HepG2 (cell line): ENCODE data around the gene MLC1. TPM values are rescaled to one million over a fixed set of nuclear protein-coding genes. Genes with fewer than 3 reads are reported as not detected.

Source experiments
- ATAC-seq: fragments of 200-7000 bp; cut with Tn5 transposase; 3 replicates; pipeline ENCODE4 v1.9.1; 2020; ENCODE audit warnings: mild to moderate bottlenecking, moderate library complexity
- BruUV-seq: library from RNA; stranded (reverse); fragments of 400-500 nt; replicated peaks from 2 replicates; lab custom pipeline; 2021; lab: Mats Ljungman, UMichigan
- CTCF ChIA-PET: fragments of 300-600 bp; formaldehyde crosslinking; extraction: SDS; loops from one replicate; lab custom pipeline; 2021; ENCODE audit warnings: low total read pairs, inconsistent platforms, low intra/inter-chr PET ratio; lab: Yijun Ruan, JAX
- POLR2A ChIA-PET: fragments of 350-600 bp; sonication (Branson Sonifier 250); formaldehyde crosslinking; loops from one replicate; lab custom pipeline; 2020; ENCODE audit warnings: antibody characterized with exemption, inconsistent platforms; lab: Yijun Ruan, JAX
- DNase-seq: peaks from one replicate; pipeline ENCODE4 v3.0.0-alpha.2; 2015; ENCODE audit warnings: low spot score
- FAIRE-seq: peaks from 3 replicates; lab custom pipeline; 2011; peaks lifted over from hg19 to GRCh38; lab: Jason Lieb, UNC
- H2AFZ ChIP-seq: one replicate; pipeline ENCODE4 v1.6.1; 2011; ENCODE audit warnings: low read length, inconsistent platforms
- H3K27ac ChIP-seq: fragments of 300-600 bp; 3 replicates; pipeline ENCODE4 v1.8.0; 2011; ENCODE audit warnings: mixed run types, mild to moderate bottlenecking, mixed read lengths, low read length, inconsistent platforms; ENCODE audit not compliant: insufficient read depth; ENCODE audit errors: extremely low read length
- H3K27me3 ChIP-seq, 2 experiments: fragments of 200-600 bp in 1 of 2; 2 replicates in 1 of 2; 3 replicates in 1 of 2; pipeline versions ENCODE4 v1.6.0 to v1.8.0; 2011; ENCODE audit warnings: low read length in 2 of 2, mild to moderate bottlenecking in 2 of 2, moderate library complexity in 2 of 2, inconsistent platforms in 1 of 2; ENCODE audit not compliant: insufficient read depth in 2 of 2, control insufficient read depth in 1 of 2
- H3K36me3 ChIP-seq, 2 experiments: fragments of 200-600 bp in 1 of 2; replicated peaks in 1 of 2; 2 replicates in 1 of 2; 3 replicates in 1 of 2; pipeline versions ENCODE4 v1.5.1 to v1.8.0; 2011; ENCODE audit warnings: low read length in 2 of 2, inconsistent platforms in 1 of 2; ENCODE audit not compliant: insufficient read depth in 2 of 2, control insufficient read depth in 1 of 2
- H3K4me1 ChIP-seq: 2 replicates; pipeline ENCODE4 v1.5.1; 2012; ENCODE audit warnings: low read length, inconsistent platforms; ENCODE audit not compliant: insufficient read depth
- H3K4me2 ChIP-seq: 2 replicates; pipeline ENCODE4 v1.6.0; 2011; ENCODE audit warnings: low read depth, low read length, inconsistent platforms
- H3K4me3 ChIP-seq, 3 experiments: fragments of 200-600 bp in 1 of 3; sonication (generic), shearing (Covaris generic) in 1 of 3; replicated peaks in 1 of 3; 2 replicates each; pipeline ENCODE4 v1.5.1; 2011 to 2016; ENCODE audit warnings: low read length in 3 of 3, inconsistent platforms in 2 of 3, low read depth in 2 of 3, mild to moderate bottlenecking in 2 of 3, control low read depth in 1 of 3, mixed read lengths in 1 of 3; ENCODE audit not compliant: insufficient read depth in 1 of 3
- H3K79me2 ChIP-seq: one replicate; pipeline ENCODE4 v1.6.1; 2011; ENCODE audit warnings: low read length, inconsistent platforms; ENCODE audit not compliant: insufficient read depth
- H3K9ac ChIP-seq: 2 replicates; pipeline ENCODE4 v1.6.0; 2011; ENCODE audit warnings: mild to moderate bottlenecking, low read depth, low read length, inconsistent platforms; ENCODE audit not compliant: insufficient read depth
- H3K9me3 ChIP-seq: 2 replicates; pipeline ENCODE4 v1.5.1; 2012; ENCODE audit warnings: mild to moderate bottlenecking, low read length
- H4K20me1 ChIP-seq: 2 replicates; pipeline ENCODE4 v1.6.0; 2011; ENCODE audit warnings: inconsistent platforms, mild to moderate bottlenecking, low read length, moderate library complexity; ENCODE audit not compliant: insufficient read depth
- ATF7-NPFF ChIP-seq: sonication (generic); formaldehyde crosslinking; IDR thresholded peaks from 2 replicates; pipeline ENCODE4 v1.8.1; 2023; ENCODE audit warnings: mild to moderate bottlenecking, low read depth, missing genetic modification reagents, moderate library complexity
- HMGA1 ChIP-seq: sonication (generic); formaldehyde crosslinking; conservative IDR thresholded peaks from 2 replicates; pipeline ENCODE4 v1.4.0; 2020; ENCODE audit warnings: missing genetic modification reagents
- HNRNPLL ChIP-seq: fragments of 200-400 bp; formaldehyde crosslinking; IDR thresholded peaks from 2 replicates; pipeline ENCODE4 v1.6.1; 2017; ENCODE audit warnings: mild to moderate bottlenecking, low read depth, low read length; ENCODE audit not compliant: poor library complexity, severe bottlenecking
- IKZF1 ChIP-seq: fragments of 450-650 bp; IDR thresholded peaks from 2 replicates; pipeline ENCODE4 v1.7.1; 2016
- ZFP36L2 ChIP-seq: sonication (generic); formaldehyde crosslinking; IDR thresholded peaks from 2 replicates; pipeline ENCODE4 v1.4.0; 2020; ENCODE audit warnings: missing genetic modification reagents
- ZFP62 ChIP-seq: sonication (generic); formaldehyde crosslinking; IDR thresholded peaks from 2 replicates; pipeline ENCODE4 v1.4.0; 2020; ENCODE audit warnings: missing genetic modification reagents
- ZNF12 ChIP-seq: sonication (generic); formaldehyde crosslinking; IDR thresholded peaks from 2 replicates; pipeline ENCODE4 v1.5.0; 2020; ENCODE audit warnings: missing genetic modification reagents
- ZNF337 ChIP-seq: sonication (generic); formaldehyde crosslinking; IDR thresholded peaks from 2 replicates; pipeline ENCODE4 v1.5.1; 2020; ENCODE audit warnings: missing genetic modification reagents, low read depth, mild to moderate bottlenecking, borderline replicate concordance
- ZNF563 ChIP-seq: sonication (generic); formaldehyde crosslinking; IDR thresholded peaks from 2 replicates; pipeline ENCODE4 v1.8.0; 2022; ENCODE audit warnings: mild to moderate bottlenecking, moderate library complexity, missing genetic modification reagents
- ZNF607 ChIP-seq: sonication (generic); formaldehyde crosslinking; IDR thresholded peaks from 2 replicates; pipeline ENCODE4 v1.5.1; 2020; ENCODE audit warnings: missing genetic modification reagents, mild to moderate bottlenecking, borderline replicate concordance
- ZNF660 ChIP-seq: sonication (generic); formaldehyde crosslinking; IDR thresholded peaks from 2 replicates; pipeline ENCODE4 v1.5.1; 2020; ENCODE audit warnings: mild to moderate bottlenecking, low read depth, missing genetic modification reagents, borderline replicate concordance
- ZNF703 ChIP-seq: sonication (generic); formaldehyde crosslinking; IDR thresholded peaks from 2 replicates; pipeline ENCODE4 v1.5.1; 2020; ENCODE audit warnings: missing genetic modification reagents, mild to moderate bottlenecking, moderate library complexity, borderline replicate concordance
- ZNF720 ChIP-seq: sonication (generic); formaldehyde crosslinking; IDR thresholded peaks from 2 replicates; pipeline ENCODE4 v1.4.0; 2020; ENCODE audit warnings: missing genetic modification reagents
- WGBS: methylation state at CpG from one replicate; pipeline ENCODE4 v1.1.6; 2017; ENCODE audit warnings: low lambda C conversion rate; 5-methylcytosine and 5-hydroxymethylcytosine counted together
- in situ Hi-C: cut with HindIII; loops from 2 replicates; pipeline ENCODE4 v1.10.0; 2017; ENCODE audit warnings: low pct_unique_long_range_greater_than_20kb; ENCODE audit not compliant: extremely low pct_ligation_motif_present
- intact Hi-C: fragments of 100-400 bp; cut with micrococcal nuclease; formaldehyde crosslinking; loops from one replicate; pipeline ENCODE4 v1.10.0; 2022; ENCODE audit not compliant: unreplicated experiment
- polyA plus RNA-seq, 8 experiments: library from polyadenylated mRNA; depleted of rRNA in 3 of 8; stranded (reverse) in 7 of 8; unstranded in 1 of 8; fragments of >200 nt; fragmentation: Illumina TruSeq in 4 of 8; extraction: Trizol in 4 of 8; gene quantifications; 2 replicates each; pipeline versions ENCODE4 v1.2.1 to v1.2.3, GENCODE V29; 2011 to 2016; ENCODE audit warnings: low read depth in 4 of 8, missing spikeins in 1 of 8, mixed read lengths in 1 of 8; ENCODE audit not compliant: insufficient read depth in 1 of 8
- total RNA-seq, 5 experiments: library from RNA; depleted of rRNA; stranded (reverse); fragments of >200 nt; fragmentation: Illumina TruSeq; extraction: Trizol; gene quantifications; 2 replicates each; pipeline ENCODE4 v1.2.3, GENCODE V29; 2016; ENCODE audit warnings: low read depth in 1 of 5
- TF ChIP-seq, protein P1 (sequence below): IDR thresholded peaks from 2 replicates; pipeline ENCODE4 v1.4.0; 2020; ENCODE audit warnings: mild to moderate bottlenecking, missing genetic modification reagents
- TF ChIP-seq, protein P2 (sequence below): sonication (generic); formaldehyde crosslinking; conservative IDR thresholded peaks from 2 replicates; pipeline ENCODE4 v1.8.1; 2023; ENCODE audit warnings: missing genetic modification reagents

The MLC1 gene
- total and polyA plus RNA-seq, 2 of the 13 experiments (the other 11 are each of a cell fraction or from before 2014, with no cell fraction given), result not detected

DNA sequence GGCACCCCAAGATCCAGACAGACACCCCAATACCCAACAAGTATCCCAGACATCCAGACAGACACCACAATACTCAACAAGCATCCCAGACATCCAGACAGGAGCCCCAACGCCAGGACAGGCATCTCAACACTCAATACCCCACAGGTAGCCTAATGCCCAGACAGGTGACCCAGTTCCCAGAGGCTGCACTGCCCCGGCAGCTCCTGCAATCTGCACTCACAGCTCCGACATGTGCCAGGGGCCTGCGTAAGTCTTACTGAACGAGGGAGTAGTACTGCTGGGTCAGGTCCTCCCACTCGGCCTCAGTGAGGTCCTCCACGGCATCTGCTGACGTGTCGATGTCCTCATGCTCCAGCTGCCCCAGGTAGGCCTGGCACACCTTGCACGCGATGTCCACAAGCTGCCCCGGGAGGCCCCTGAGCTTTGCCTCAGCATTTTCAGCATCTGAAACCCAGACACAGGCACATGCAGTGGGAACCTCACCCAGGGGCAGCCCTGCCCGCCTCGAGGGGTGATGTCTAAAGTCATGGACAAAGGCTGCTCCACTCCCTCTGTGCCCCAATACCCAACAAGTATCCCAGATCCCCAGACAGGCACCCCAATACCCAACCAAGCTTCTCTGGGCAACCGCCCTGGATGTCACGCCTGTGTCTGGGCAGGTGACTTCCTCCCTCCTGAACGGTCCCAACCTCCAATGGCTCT is 43.7 kb downstream of the MLC1 start (continued):
- TF ChIP-seq, protein P1, sequence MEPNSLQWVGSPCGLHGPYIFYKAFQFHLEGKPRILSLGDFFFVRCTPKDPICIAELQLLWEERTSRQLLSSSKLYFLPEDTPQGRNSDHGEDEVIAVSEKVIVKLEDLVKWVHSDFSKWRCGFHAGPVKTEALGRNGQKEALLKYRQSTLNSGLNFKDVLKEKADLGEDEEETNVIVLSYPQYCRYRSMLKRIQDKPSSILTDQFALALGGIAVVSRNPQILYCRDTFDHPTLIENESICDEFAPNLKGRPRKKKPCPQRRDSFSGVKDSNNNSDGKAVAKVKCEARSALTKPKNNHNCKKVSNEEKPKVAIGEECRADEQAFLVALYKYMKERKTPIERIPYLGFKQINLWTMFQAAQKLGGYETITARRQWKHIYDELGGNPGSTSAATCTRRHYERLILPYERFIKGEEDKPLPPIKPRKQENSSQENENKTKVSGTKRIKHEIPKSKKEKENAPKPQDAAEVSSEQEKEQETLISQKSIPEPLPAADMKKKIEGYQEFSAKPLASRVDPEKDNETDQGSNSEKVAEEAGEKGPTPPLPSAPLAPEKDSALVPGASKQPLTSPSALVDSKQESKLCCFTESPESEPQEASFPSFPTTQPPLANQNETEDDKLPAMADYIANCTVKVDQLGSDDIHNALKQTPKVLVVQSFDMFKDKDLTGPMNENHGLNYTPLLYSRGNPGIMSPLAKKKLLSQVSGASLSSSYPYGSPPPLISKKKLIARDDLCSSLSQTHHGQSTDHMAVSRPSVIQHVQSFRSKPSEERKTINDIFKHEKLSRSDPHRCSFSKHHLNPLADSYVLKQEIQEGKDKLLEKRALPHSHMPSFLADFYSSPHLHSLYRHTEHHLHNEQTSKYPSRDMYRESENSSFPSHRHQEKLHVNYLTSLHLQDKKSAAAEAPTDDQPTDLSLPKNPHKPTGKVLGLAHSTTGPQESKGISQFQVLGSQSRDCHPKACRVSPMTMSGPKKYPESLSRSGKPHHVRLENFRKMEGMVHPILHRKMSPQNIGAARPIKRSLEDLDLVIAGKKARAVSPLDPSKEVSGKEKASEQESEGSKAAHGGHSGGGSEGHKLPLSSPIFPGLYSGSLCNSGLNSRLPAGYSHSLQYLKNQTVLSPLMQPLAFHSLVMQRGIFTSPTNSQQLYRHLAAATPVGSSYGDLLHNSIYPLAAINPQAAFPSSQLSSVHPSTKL (CRISPR knock-in tag), result no peak
- TF ChIP-seq HMGA1, result no peak

DNA sequence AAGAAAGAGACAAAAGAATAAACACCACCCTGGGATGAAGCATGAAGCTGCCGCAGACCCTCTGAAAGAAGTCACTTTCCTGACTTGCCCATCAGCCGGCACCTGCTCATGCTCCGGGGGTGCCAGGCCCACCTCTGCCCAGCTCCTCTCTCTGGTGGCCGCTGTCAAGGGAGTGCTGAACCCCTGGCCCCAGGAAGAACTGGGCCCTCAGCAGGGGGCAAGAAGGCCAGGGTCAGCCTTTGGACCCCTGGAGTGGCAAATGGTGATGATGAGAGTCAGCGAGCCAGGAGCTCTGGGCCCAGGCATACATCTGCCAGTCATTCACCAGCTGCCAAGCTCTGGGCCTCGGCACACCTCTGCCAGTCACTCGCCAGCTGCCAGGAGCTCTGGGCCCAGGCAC is 44.5 kb downstream of the MLC1 start:
- no TSS peak for BruUV-seq
- no peak for TF ChIP-seq ZNF563 (CRISPR knock-in tag)
- no peak for TF ChIP-seq HNRNPLL
- TF ChIP-seq ZNF12, result no peak
- no peak for TF ChIP-seq IKZF1
- no peak for TF ChIP-seq ZNF607 (CRISPR knock-in tag)
- TF ChIP-seq, protein P2, sequence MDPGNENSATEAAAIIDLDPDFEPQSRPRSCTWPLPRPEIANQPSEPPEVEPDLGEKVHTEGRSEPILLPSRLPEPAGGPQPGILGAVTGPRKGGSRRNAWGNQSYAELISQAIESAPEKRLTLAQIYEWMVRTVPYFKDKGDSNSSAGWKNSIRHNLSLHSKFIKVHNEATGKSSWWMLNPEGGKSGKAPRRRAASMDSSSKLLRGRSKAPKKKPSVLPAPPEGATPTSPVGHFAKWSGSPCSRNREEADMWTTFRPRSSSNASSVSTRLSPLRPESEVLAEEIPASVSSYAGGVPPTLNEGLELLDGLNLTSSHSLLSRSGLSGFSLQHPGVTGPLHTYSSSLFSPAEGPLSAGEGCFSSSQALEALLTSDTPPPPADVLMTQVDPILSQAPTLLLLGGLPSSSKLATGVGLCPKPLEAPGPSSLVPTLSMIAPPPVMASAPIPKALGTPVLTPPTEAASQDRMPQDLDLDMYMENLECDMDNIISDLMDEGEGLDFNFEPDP, result no peak
- no peak for TF ChIP-seq ZNF337 (CRISPR knock-in tag)
- no peak for TF ChIP-seq ZFP62 (CRISPR knock-in tag)
- TF ChIP-seq ZNF660, result no peak
- TF ChIP-seq ATF7-NPFF, result no peak
- no peak for TF ChIP-seq ZFP36L2
- TF ChIP-seq ZNF720 (CRISPR knock-in tag), result no peak
- TF ChIP-seq ZNF703 (CRISPR knock-in tag), result no peak
- H3K4me2 ChIP-seq, result no peak overlapping the region
- H3K9ac ChIP-seq, result no peak overlapping the region
- H4K20me1 ChIP-seq, result no peaks in the 10 kb centered on the region
- in situ Hi-C loops, result no loop called here
- no peak for ATAC-seq
- CTCF ChIA-PET, result no interaction called here
- H3K27me3 ChIP-seq, result peaks cover 4 to 50% of the 10 kb centered on the region in 2 experiments
- no peaks in the 10 kb centered on the region for H3K9me3 ChIP-seq
- H3K4me3 ChIP-seq, result no peak overlapping the region
- no peak overlapping the region for H2AFZ ChIP-seq
- H3K79me2 ChIP-seq, result no peaks in the 10 kb centered on the region
- WGBS, result 55% methylated on average over 5 of the region's 7 CpGs
- no peaks in the 10 kb centered on the region for H3K4me1 ChIP-seq
- POLR2A ChIA-PET, result no interaction called here
- no peaks in the 10 kb centered on the region for H3K36me3 ChIP-seq
- no peak overlapping the region for H3K27ac ChIP-seq
- no peak for DNase-seq
- intact Hi-C loops, result no loop called here
- no peak for FAIRE-seq
